ENCODE data around the gene EMX1.
"Not testable (repeated sequence)": the region's sequence is repeated elsewhere in the genome, so short reads cannot be mapped to it uniquely, and the experiment has no call there.

The EMX1 gene

GRCh38 chr2:72900191-72900825, 17.0 kb upstream of the EMX1 start:
- DNase-seq (ENCODE audit: low read depth), result no peak

DNA sequence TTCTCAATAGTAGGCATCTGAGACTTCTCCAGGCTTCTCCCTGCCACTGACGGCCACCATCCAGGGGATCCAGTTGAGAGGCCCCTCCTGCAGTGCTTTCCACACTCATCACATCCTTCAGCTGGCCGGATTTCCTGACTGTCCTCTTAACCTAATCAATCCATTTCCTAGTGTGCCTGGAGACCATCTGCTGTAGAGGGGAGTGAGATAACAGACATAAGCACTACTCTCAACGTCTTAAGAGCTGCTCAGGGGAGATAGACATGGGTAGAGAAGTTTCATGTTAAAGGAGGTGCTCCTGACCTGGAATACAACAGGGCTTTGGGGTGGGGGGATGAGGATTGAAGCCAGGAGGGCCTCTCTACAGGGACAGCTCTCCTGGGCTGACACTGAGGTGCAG, 15.9 kb upstream of the EMX1 start:
- no peak for DNase-seq (ENCODE audit: low read depth)

- DNase-seq (ENCODE audit: low read depth), result not testable (repeated sequence)
These were observed 9.9 kb upstream of the EMX1 start for GRCh38 chr2:72907369-72907768.

- DNase-seq (ENCODE audit: low read depth), result no peak
These were observed 8.6 kb upstream of the EMX1 start for GRCh38 chr2:72908741-72909140.

- no peak for DNase-seq (ENCODE audit: low read depth)
These were observed 6.1 kb upstream of the EMX1 start for GRCh38 chr2:72911256-72911655.

GRCh38 chr2:72913486-72914205, 3.7 kb upstream of the EMX1 start:
- DNase-seq (ENCODE audit: low read depth), result no peak

- DNase-seq (ENCODE audit: low read depth), result no peak
These were observed 3.1 kb upstream of the EMX1 start for GRCh38 chr2:72914206-72914559.

DNA sequence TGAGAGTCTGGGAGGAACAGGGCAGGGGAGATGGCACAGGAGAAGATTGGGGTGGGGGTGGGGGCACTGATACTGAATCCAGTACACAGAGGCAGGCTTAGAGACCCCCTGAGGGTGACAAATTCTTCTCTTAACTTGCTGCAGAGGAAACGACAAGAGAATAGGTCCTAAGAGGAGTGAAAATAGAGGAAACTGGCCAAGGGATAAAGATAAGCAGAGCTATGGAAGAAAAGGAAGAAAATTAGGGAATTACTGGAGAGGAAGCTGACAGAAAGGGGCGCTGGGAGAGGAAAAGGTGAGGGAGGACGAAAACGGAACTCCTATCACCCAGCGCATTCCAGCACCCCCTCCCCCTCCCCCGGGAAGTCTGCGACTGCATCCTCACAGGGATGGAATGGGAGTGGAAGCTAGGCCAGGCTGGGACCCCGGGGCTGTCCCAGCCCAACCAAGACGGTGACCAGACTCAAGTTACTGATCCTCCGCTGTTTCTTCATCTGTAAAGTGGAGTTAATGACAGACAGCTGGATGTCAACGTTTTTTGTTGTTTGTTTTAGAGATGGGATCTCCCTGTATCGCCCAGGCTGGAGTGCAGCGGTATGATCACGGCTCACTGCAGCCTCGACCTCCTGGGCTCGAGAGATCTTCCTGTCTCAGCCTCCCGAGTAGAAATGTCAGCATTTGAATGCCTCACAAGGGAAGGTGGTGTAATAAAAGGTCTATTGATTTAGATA, 2.6 kb upstream of the EMX1 start:
- no peak for DNase-seq (ENCODE audit: low read depth)

DNA sequence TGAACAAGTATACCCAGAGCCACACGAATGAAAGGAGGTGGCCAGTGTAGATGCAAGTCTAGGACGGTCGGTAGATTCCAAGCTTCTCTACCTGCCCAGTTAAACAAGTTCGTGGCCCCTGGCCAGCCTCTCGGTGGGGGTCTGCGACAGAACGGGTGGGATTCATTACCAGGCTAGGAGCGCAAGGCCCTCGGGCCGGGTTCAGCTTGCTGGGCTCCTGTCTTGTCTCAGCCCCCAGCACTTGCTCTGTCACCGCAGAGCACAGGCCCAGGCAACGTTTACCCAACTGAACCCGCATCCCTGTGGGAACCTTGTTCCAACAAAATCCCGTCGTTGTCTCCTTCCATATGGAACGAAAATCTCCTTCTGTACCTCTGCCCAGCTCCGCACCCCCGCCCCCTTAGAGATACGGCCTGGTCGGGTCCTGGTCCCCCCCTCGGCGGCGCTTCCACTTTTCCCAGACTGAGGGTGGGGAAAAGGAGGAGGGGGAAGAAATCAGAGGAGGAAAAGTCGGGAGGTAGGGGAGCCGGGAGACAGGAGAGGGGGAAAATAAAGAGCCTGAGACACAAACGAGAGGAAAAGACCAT, 1.9 kb upstream of the EMX1 start:
- no peak for DNase-seq (ENCODE audit: low read depth)

DNA sequence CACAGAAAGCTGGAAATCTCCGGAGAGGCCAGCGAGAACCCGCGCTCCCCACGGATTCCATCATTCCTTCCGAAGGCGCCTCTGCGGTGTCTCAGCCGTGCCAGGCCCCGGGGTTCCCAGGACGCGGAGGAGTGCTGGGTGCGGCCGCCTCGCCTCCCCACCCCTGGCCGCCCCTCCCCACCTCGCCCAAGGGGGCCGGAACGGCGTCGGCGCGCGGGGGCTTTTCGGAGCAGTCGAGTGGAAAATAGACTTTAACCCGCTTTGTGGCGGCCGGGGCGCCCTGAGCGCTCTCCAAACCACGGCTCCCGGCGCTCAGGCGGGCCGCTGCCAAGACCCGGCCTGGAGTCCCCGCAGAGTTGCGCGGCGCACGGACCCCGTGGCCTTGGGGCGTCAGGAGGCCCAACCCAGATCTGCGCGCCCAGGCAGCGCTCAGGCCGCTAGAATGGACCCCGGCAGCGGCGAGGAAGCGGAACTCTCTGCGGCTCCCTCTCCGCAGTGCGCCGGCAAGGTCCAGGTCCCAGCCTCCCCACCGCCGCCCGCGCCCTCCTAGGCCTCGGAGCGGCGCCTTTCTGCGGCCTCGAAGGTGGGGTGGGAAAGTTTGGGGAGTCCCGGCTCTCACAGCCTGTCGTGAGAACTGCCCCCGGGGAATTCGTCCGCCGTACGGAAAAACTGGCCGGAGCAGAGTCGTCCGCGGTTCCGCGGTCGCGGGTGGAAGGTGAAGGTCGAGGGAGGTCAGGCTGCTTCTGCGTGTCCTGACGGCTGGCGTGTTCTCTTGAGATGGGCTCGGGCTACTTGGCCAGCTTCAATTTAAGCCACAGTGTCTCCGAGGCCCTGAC, 1.2 kb upstream of the EMX1 start:
- no peak for DNase-seq (ENCODE audit: low read depth)

- DNase-seq (ENCODE audit: low read depth), result no peak
These were observed 579 bp upstream of the EMX1 start for GRCh38 chr2:72916743-72917137.

GRCh38 chr2:72917877-72918553, 696 bp downstream of the EMX1 start:
- no peak for DNase-seq (ENCODE audit: low read depth)

DNA sequence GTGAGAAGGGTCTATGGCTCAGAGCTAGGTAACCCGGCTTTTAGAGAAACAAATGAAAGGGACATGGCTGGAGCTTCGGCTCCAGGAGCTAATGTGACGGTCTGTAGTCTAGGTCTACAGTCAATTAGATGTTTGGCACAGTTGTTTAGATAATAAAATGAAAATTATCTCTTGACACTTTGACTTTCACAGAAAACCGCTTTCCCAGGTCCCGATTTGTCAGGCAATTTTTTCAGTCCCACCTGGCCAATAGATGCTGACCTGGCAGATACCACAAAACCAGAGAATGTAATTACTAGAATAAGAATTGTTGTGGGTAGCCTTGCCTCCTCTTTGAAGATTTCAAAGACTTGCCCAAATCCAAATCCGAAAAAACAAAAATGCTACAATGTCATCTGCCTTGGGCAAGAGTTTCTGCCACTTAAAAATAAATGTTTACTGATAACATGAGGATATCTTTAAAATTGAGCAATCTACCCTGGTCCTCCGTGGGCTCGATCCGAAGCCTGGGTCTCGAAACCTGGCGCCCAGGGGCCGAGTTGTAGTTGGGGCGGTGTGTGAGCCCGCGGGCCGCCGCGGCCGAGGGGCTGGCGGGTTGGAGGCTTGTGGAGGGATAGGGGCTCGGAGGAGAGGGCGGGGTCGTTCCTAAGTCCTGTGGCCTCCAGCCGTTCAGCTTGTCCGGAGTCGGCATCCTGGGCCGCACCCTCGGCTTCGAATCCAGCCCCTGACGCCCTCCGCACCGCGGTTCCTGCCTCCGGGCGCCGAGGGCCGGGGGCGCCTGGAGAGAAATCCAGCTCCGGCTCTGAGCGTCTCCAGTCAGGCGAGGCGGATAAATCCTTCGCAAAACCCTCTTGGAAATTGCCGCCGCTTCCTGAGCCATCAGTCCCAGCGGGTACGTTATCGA, 2.3 kb downstream of the EMX1 start:
- DNase-seq (ENCODE audit: low read depth), result no peak

DNA sequence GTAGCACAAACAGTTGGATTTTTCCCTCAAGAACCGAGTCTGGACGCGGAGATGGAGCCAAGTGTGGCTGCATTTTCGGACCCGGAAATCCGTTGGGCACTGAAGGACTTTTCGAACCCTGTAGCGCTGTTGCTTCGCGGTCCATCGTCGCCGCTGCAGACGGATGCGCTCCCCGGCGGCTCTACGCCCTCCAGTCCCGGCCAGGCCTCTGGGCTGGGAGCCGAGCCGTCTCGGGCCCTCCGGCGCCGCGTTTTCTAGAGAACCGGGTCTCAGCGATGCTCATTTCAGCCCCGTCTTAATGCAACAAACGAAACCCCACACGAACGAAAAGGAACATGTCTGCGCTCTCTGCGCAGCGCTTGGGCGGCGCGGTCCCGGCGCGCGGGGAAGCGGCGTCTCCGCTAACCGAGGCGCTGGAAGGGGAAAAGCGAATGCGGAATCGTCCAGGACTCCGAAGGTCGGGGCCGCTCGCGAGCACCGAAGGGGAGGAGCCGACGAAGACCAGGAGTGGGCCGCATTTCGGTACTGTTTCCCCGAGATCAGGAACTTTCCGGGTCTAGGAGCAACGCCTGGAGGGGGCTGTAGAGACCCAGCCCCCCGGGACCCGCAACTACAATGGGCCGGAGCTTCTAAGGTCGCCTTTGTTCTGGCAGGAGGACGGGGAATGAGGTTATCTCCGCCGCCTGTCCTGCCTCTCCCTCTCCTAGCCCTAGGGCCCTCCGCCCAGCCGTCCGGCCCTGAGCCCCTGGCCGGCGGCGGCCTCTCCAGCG, 3.2 kb downstream of the EMX1 start:
- no peak for DNase-seq (ENCODE audit: low read depth)

- DNase-seq (ENCODE audit: low read depth), result no peak
These were observed 4.0 kb downstream of the EMX1 start for GRCh38 chr2:72921088-72921851.

- no peak for DNase-seq (ENCODE audit: low read depth)
These were observed 4.5 kb downstream of the EMX1 start for GRCh38 chr2:72921853-72922252.

GRCh38 chr2:72923833-72924352, 6.6 kb downstream of the EMX1 start:
- DNase-seq (ENCODE audit: low read depth), result no peak

DNA sequence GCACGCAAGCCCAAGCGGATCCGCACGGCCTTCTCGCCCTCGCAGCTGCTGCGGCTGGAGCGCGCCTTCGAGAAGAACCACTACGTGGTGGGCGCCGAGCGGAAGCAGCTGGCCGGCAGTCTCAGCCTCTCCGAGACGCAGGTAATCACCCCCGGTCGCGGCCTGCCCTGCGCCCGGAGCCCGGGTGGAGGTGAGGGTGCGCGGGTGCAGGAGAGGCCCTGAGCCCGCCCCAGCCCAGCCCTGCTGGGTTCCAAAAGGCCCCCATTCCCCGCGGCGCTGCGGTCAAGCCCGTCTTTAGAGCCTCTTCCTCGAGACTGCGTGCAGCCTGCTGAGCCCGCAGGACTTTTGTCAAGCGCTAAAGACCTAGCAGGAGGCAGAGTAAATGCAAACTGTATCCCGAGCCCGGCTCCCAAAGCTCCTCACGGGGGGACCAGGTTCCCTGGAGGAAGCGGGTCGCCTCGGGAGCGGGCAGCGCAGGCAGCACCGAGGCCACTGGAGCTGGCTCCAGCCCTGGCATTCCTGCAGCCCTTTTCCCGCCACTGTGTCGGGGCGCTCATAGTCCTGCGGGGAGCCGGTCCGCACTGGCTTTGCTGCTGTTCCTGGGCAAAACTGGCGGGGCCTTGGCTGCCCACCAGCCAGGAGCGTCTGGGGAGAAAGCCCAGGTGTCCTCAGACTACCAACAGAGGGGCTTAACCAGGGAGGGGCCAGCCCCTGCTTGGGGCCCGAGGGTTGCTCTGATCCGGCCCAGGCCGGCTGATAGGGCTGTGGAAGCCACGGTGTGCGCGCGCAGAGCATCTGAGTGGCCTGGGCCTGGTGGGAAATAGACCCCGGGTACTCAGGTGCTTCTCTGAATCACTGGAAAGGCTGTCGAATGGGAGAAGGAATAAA, 7.3 kb downstream of the EMX1 start:
- no peak for DNase-seq (ENCODE audit: low read depth)
